Effector memory CD4-positive, alpha-beta T cell (primary cell): Measurements from ENCODE around the gene SNRPB.

ENCODE experiments used
- DNase-seq, 3 donors: peaks; one replicate each; pipeline ENCODE4 v3.0.0-alpha.2; 2020
- H3K27ac ChIP-seq: 2 replicates; pipeline ENCODE4 v1.7.0; 2013; ENCODE audit warnings: mild to moderate bottlenecking, low read length, moderate library complexity; ENCODE audit not compliant: insufficient read depth, poor library complexity, severe bottlenecking
- H3K27me3 ChIP-seq: replicated peaks from 2 replicates; pipeline ENCODE4 v1.7.0; 2013; ENCODE audit warnings: mild to moderate bottlenecking, low read length; ENCODE audit not compliant: insufficient read depth, control insufficient read depth, poor library complexity, severe bottlenecking
- H3K36me3 ChIP-seq: 2 replicates; pipeline ENCODE4 v1.7.0; 2013; ENCODE audit warnings: mild to moderate bottlenecking, low read length, moderate library complexity; ENCODE audit not compliant: control insufficient read depth, insufficient read depth
- H3K4me1 ChIP-seq: 2 replicates; pipeline ENCODE4 v1.7.0; 2013; ENCODE audit warnings: low read length, mild to moderate bottlenecking; ENCODE audit not compliant: control insufficient read depth, insufficient read depth, poor library complexity, severe bottlenecking
- H3K4me3 ChIP-seq: 2 replicates; pipeline ENCODE4 v1.7.0; 2013; ENCODE audit warnings: low read length, low read depth, mild to moderate bottlenecking; ENCODE audit not compliant: insufficient read depth, poor library complexity, severe bottlenecking
- H3K9me3 ChIP-seq: 2 replicates; pipeline ENCODE4 v1.7.0; 2013; ENCODE audit warnings: mild to moderate bottlenecking, low read length, moderate library complexity; ENCODE audit not compliant: control insufficient read depth

The SNRPB gene

GRCh38 chr20:2475850-2476741 lies 5.5 kb upstream of the SNRPB start:
- Histone ChIP-seq H3K27me3 (no peaks in the 10 kb centered on the region), H3K4me3 (no peak overlapping the region), H3K9me3 (no peaks in the 10 kb centered on the region), H3K36me3 (no peaks in the 10 kb centered on the region), H3K27ac (no peak overlapping the region), H3K4me1 (no peaks in the 10 kb centered on the region)
- no peak for DNase-seq

- no peaks in the 10 kb centered on the region for H3K27me3 ChIP-seq
- peaks cover 12% of the 10 kb centered on the region for H3K4me1 ChIP-seq
- H3K4me3 ChIP-seq = no peak overlapping the region
- no peaks in the 10 kb centered on the region for H3K36me3 ChIP-seq
- no peak overlapping the region for H3K27ac ChIP-seq
- no peaks in the 10 kb centered on the region for H3K9me3 ChIP-seq
- no peak for DNase-seq
These were observed 2.9 kb upstream of the SNRPB start for GRCh38 chr20:2473516-2473915.

DNA sequence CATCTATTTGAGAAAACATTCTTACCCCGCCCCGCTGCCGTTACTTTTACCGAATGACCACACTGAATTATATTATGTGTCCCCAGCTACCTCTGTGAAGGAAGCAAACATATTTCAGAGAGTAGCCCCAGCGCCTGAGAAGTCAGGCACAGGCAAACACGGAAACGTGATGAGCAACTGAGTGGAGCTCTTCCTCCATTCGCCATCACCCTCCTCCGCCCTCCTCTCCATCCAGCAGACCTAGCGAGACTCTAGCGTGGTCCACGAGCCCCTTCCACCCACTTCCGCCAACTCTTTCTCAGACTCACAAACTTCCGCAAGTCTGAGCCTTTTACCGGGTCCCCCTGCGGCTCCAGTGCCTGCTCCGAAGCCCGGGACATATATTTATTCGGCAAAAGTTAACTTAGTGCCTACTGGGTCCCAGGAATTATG lies 582 bp downstream of the SNRPB start:
- Histone ChIP-seq H3K4me1 (peaks cover 12% of the 10 kb centered on the region), H3K9me3 (no peaks in the 10 kb centered on the region), H3K27ac (peak overlapping the region; percentile 93), H3K36me3 (peaks cover 31% of the 10 kb centered on the region), H3K4me3 (peak overlapping the region; percentile 77), H3K27me3 (no peaks in the 10 kb centered on the region)
- DNase-seq = peak; percentile 35 to 57 (median 50)

- H3K36me3 ChIP-seq = peaks cover 42% of the 10 kb centered on the region
- no peaks in the 10 kb centered on the region for H3K27me3 ChIP-seq
- H3K4me3 ChIP-seq = no peak overlapping the region
- peaks cover 12% of the 10 kb centered on the region for H3K4me1 ChIP-seq
- no peaks in the 10 kb centered on the region for H3K9me3 ChIP-seq
- no peak for DNase-seq
- peak overlapping the region; percentile 93 for H3K27ac ChIP-seq
These were observed 1.8 kb downstream of the SNRPB start for GRCh38 chr20:2468581-2469407.

DNA sequence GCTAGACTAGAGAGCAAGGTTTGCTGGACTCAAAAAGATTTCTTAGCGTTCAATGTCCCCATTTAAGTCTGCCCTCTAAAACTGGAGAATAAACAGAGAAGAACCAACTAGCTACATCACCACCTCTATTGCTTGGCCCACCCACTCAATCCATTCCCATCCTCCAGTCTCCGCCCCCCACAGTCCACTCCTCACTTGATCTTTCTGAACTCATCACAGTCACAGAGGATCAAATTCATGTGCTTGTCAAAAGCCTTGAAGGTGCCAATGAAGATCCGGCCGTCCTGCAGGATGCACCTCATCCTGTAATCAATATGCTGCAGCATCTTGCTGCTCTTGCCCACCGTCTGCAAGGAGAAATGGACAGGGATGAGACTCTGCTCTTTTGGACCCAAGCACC lies 3.2 kb downstream of the SNRPB start:
- H3K27me3 ChIP-seq = no peaks in the 10 kb centered on the region
- no peak for DNase-seq
- H3K9me3 ChIP-seq = no peaks in the 10 kb centered on the region
- no peak overlapping the region for H3K27ac ChIP-seq
- H3K4me3 ChIP-seq = no peak overlapping the region
- H3K36me3 ChIP-seq = peaks cover 56% of the 10 kb centered on the region
- peaks cover 12% of the 10 kb centered on the region for H3K4me1 ChIP-seq

GRCh38 chr20:2465100-2465499 lies 5.5 kb downstream of the SNRPB start:
- no peaks in the 10 kb centered on the region for H3K27me3 ChIP-seq
- H3K27ac ChIP-seq = no peak overlapping the region
- DNase-seq = no peak
- no peak overlapping the region for H3K4me3 ChIP-seq
- peaks cover 12% of the 10 kb centered on the region for H3K4me1 ChIP-seq
- H3K36me3 ChIP-seq = peaks cover 75% of the 10 kb centered on the region
- no peaks in the 10 kb centered on the region for H3K9me3 ChIP-seq

GRCh38 chr20:2463616-2464365 lies 6.8 kb downstream of the SNRPB start:
- Histone ChIP-seq H3K4me1 (peaks cover under 1% of the 10 kb centered on the region), H3K27me3 (no peaks in the 10 kb centered on the region), H3K4me3 (no peak overlapping the region), H3K27ac (no peak overlapping the region), H3K36me3 (peaks cover 85% of the 10 kb centered on the region), H3K9me3 (no peaks in the 10 kb centered on the region)
- no peak for DNase-seq

DNA sequence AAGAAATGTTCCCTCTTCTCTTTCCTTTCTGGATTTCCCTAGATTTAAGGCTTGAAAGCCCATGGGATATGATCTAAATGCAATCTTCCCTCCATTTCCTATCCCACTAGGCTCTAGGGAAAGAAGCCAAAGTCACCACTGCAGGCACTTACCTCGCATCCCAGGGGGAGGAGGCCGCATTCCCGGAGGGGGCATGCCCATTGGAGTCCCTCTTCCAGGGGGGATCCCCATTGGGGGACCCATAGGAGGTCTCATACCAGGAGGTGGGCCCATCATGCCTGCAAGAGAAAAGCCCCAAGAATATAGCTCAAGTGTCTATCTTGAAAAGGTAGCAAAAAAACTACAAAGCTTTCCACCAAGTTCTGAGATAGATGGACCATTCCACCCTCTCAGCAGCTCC lies 8.1 kb downstream of the SNRPB start:
- no peak for DNase-seq
- H3K36me3 ChIP-seq = peaks cover 79% of the 10 kb centered on the region
- H3K27me3 ChIP-seq = no peaks in the 10 kb centered on the region
- H3K9me3 ChIP-seq = no peaks in the 10 kb centered on the region
- H3K4me1 ChIP-seq = no peaks in the 10 kb centered on the region
- no peak overlapping the region for H3K4me3 ChIP-seq
- H3K27ac ChIP-seq = no peak overlapping the region

DNA sequence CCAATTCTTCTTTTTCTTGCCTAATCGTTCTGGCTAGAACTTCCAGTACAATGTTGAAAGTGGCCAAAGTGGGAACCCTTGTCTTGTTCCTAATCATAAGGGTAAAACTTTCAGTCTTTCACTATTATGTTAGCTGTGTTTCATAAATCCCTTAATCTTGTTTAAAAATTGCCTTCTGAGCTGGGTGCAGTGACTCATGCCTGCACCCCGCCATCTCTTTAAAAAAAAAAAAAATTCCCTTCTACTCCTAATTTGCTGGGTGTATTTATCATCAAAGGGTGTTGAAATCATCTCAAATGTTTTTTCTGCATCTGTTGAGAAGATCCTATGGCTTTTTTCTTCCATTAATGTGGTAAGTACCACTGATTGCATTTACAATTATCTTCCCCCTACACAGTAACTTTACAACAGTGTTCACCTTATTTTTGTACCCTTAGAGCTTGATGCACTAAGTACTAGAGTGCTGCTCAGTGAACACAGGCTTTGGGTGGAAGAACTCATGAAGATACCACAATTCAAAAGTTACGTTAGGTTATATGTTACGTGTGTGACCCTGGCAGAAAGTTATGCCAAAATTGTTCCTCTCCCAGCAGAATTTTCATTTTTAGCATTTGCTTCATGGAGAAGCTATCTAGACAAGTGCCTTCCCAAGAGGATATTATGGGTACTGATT lies 9.7 kb downstream of the SNRPB start:
- Histone ChIP-seq H3K27ac (no peak overlapping the region), H3K4me1 (no peaks in the 10 kb centered on the region), H3K27me3 (no peaks in the 10 kb centered on the region), H3K9me3 (no peaks in the 10 kb centered on the region), H3K4me3 (no peak overlapping the region), H3K36me3 (peaks cover 63% of the 10 kb centered on the region)
- DNase-seq = no peak
